ENCODE results near the gene EXOC4. TPM values are rescaled to one million over a fixed set of nuclear protein-coding genes. Genes with fewer than 3 reads are reported as not detected.

EXOC4 gene
- total and polyA plus RNA-seq, 2 donors (not counting 3 experiments of a cell fraction or from before 2014, with no cell fraction given) = 20.3 to 73.1 TPM

GRCh38 chr7:133528796-133529195 lies 275.9 kb downstream of the EXOC4 start:
- CTCF ChIA-PET = interaction anchor here (0.9 kb wide), 1 partner anchor 214 kb away, joined by 3 read pairs; no protein-coding TSS in a partner anchor
- dilution Hi-C loops (cut with MboI; ENCODE audit: extremely low pct_ligation_motif_present, low sequenced_read_pairs) (no loop called here), intact Hi-C loops (cut with micrococcal nuclease) (no loop called here)
- Histone ChIP-seq H3K79me2 (ENCODE audit: control insufficient read depth, insufficient read depth, low read length) (no peaks in the 10 kb centered on the region), H3K27me3 (ENCODE audit: control insufficient read depth in 2 of 2, insufficient read depth in 2 of 2, low read length in 2 of 2) (no peaks in the 10 kb centered on the region), H3K27ac (ENCODE audit: insufficient read depth, low read depth, low read length) (no peak overlapping the region), H3K36me3 (ENCODE audit: control insufficient read depth in 2 of 2, extremely low read depth in 1 of 2, insufficient read depth in 2 of 2, low read length in 2 of 2) (no peaks in the 10 kb centered on the region), H3K9me3 (replicated peaks; ENCODE audit: control insufficient read depth, insufficient read depth, low read length) (no peaks in the 10 kb centered on the region), H3K9me1 (replicated peaks; ENCODE audit: control insufficient read depth, extremely low read depth, insufficient read depth, low read length) (no peaks in the 10 kb centered on the region), H3K4me2 (ENCODE audit: insufficient read depth, low read length) (no peak overlapping the region), H3K9ac (replicated peaks; ENCODE audit: extremely low read depth, insufficient read depth, low read length) (no peak overlapping the region), H3K4me3 (replicated peaks in 1 of 3; ENCODE audit: insufficient read depth in 1 of 3, low read depth in 1 of 3, low read length in 3 of 3) (no peak overlapping the region), H4K20me1 (replicated peaks; ENCODE audit: control insufficient read depth, extremely low read depth, insufficient read depth, low read length) (no peaks in the 10 kb centered on the region), H3K4me1 (ENCODE audit: control insufficient read depth, extremely low read depth, insufficient read depth, low read length) (no peaks in the 10 kb centered on the region), H2AFZ (ENCODE audit: low read depth, low read length) (no peak overlapping the region)
- DNase-seq (ENCODE audit: low read depth, low spot score) = no peak
- FAIRE-seq = no peak
- BruUV-seq (replicated peaks) = no TSS peak
- POLR2A ChIA-PET = no interaction called here
- TF ChIP-seq JUN (IDR thresholded peaks at IDR 0.05; ENCODE audit: borderline replicate concordance, insufficient read depth, insufficient read length, low read depth) (no peak), MYC (IDR thresholded peaks at IDR 0.05; ENCODE audit: low read depth, low read length) (no peak), CTCF (IDR thresholded peaks at IDR 0.05; ENCODE audit: extremely low read depth in 1 of 2, insufficient read depth in 1 of 2, low read depth in 1 of 2, low read length in 2 of 2) (no peak), EZH2 (IDR thresholded peaks at IDR 0.05; ENCODE audit: borderline replicate concordance, low read depth, low read length, severe bottlenecking) (no peak), FOS (IDR thresholded peaks at IDR 0.05; ENCODE audit: borderline replicate concordance, insufficient read depth, low read length) (no peak), POLR2AphosphoS5 (IDR thresholded peaks at IDR 0.05; ENCODE audit: insufficient read depth, low read depth, low read length) (no peak), GATA2 (IDR thresholded peaks at IDR 0.05; ENCODE audit: insufficient read depth, insufficient read length, low read depth, low read length) (no peak), MAX (IDR thresholded peaks at IDR 0.05; ENCODE audit: insufficient read depth, insufficient read length) (no peak), POLR2A (IDR thresholded peaks at IDR 0.05; ENCODE audit: low read depth, low read length) (no peak)
